Measurements from ENCODE around the gene NAALADL2.

NAALADL2 gene

DNA sequence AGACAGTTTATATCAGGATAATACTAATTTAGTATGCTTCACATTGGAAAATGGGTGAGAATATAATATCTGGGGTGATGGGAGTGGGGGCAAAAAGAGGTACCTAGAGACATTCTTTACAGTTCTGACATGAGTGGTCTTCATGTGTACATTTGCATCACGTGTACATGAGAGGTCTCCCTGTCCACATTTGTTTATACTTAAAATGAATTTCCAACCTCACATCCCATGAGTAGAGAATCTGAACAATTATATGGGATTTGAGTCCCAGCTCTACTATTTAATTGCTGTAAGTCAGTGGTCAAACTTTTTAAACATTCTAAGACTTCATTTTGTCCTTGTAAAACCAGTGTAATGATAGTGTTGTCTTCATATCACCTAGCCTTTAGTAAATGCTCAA lies 408.4 kb downstream of the NAALADL2 start:
- Histone ChIP-seq H3K79me2 (ENCODE audit: control insufficient read depth, insufficient read depth, low read length, poor library complexity) (no peaks in the 10 kb centered on the region), H3K23ac (ENCODE audit: low read length) (no peak overlapping the region), H3K36me3 (ENCODE audit: control insufficient read depth in 1 of 2, insufficient read depth in 2 of 2, low read length in 2 of 2) (no peaks in the 10 kb centered on the region), H3K14ac (ENCODE audit: low read length) (no peak overlapping the region), H3K9me3 (ENCODE audit: insufficient read depth, low read depth, low read length) (no peaks in the 10 kb centered on the region), H3K4me1 (ENCODE audit: control insufficient read depth in 1 of 2, insufficient read depth in 2 of 2, low read length in 2 of 2) (no peaks in the 10 kb centered on the region), H2BK12ac (ENCODE audit: low read length) (no peak overlapping the region), H4K12ac (ENCODE audit: low read depth, low read length) (no peak overlapping the region), H4K91ac (ENCODE audit: low read depth, low read length) (no peak overlapping the region), H3K27me3 (ENCODE audit: insufficient read depth, low read length) (no peaks in the 10 kb centered on the region), H3K27ac (ENCODE audit: low read depth, low read length) (no peak overlapping the region), H3K18ac (ENCODE audit: low read length) (no peak overlapping the region), H2AK5ac (ENCODE audit: low read length) (no peak overlapping the region), H2BK120ac (ENCODE audit: insufficient read depth, low read length, poor library complexity) (no peak overlapping the region), H2BK5ac (ENCODE audit: low read depth, low read length, poor library complexity) (no peak overlapping the region), H3K4ac (ENCODE audit: low read depth, low read length) (no peak overlapping the region), H3K79me1 (ENCODE audit: low read length) (no peaks in the 10 kb centered on the region), H2AFZ (ENCODE audit: insufficient read depth, low read length, poor library complexity) (no peak overlapping the region), H3K9ac (ENCODE audit: low read length) (no peak overlapping the region), H4K8ac (ENCODE audit: low read depth, low read length) (no peak overlapping the region), H3K4me3 (ENCODE audit: low read depth, low read length) (no peak overlapping the region), H3K4me2 (ENCODE audit: low read length) (no peak overlapping the region)
- WGBS (ENCODE audit: extremely low coverage, insufficient coverage, insufficient read length): no CpG with 5 or more reads among the region's 1 CpG
- DNase-seq: no peak

DNA sequence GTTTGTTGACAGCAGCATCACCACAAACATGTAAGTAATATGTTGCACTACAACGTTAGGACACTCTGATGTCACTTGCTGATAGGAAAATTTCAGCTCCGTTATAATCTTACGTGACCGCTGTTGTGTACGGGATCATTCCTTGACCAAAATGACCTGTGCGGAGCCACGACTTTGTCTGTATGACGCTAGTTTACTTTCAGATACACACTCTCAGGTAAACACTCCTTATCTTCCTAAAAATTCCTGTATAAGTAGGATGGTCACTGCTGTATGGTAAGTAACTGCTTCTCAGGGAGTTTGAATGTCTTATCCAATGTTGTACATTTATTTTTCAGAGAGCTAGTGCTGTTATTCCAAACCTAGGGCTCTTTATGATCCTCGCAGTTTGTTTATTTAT lies 410.3 kb downstream of the NAALADL2 start:
- no CpG with 5 or more reads among the region's 9 CpGs for whole genome bisulfite sequencing (ENCODE audit: extremely low coverage, insufficient coverage, insufficient read length)
- no peaks in the 10 kb centered on the region for H3K4me1 ChIP-seq (ENCODE audit: control insufficient read depth in 1 of 2, insufficient read depth in 2 of 2, low read length in 2 of 2)

DNA sequence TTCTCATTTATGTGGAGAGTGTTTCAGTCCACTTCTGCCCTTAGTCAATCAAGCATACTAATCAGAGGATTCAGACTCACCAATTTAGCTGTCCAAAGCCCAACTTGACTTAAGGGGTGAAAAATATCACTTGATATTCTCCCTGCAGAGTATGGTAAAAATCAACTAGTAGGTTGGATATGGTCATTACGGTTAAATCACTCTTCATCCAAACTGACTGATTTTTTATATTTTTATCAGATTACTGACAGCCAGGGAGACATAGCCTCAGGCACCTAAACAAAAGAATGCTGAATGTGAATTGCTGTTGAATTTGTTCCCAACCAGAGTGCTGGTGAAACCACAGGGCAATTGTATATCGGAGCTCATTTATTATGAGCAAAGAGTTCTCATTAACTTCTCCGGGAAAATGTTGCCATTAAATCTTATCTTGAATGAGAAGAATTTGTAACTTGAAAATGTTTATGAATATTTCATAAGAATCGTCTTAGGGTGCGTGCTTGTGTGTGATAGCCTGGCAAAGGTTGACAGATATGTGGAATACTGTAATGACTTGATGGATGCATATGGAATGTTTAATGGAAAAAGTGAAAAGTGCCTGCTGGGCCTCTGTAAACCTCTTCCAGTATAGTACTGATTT lies 411.2 kb downstream of the NAALADL2 start:
- no peak overlapping the region for H4K12ac ChIP-seq (ENCODE audit: low read depth, low read length)
- H2AFZ ChIP-seq (ENCODE audit: insufficient read depth, low read length, poor library complexity): no peak overlapping the region
- H3K79me1 ChIP-seq (ENCODE audit: low read length): no peaks in the 10 kb centered on the region
- H4K8ac ChIP-seq (ENCODE audit: low read depth, low read length): no peak overlapping the region
- H2BK5ac ChIP-seq (ENCODE audit: low read depth, low read length, poor library complexity): no peak overlapping the region
- H4K91ac ChIP-seq (ENCODE audit: low read depth, low read length): no peak overlapping the region
- no peak overlapping the region for H2AK5ac ChIP-seq (ENCODE audit: low read length)
- no peak overlapping the region for H2BK12ac ChIP-seq (ENCODE audit: low read length)
- no peaks in the 10 kb centered on the region for H3K36me3 ChIP-seq (ENCODE audit: control insufficient read depth in 1 of 2, insufficient read depth in 2 of 2, low read length in 2 of 2)
- no peaks in the 10 kb centered on the region for H3K27me3 ChIP-seq (ENCODE audit: insufficient read depth, low read length)
- H3K14ac ChIP-seq (ENCODE audit: low read length): no peak overlapping the region
- no peak overlapping the region for H3K4me2 ChIP-seq (ENCODE audit: low read length)
- no peak overlapping the region for H3K4ac ChIP-seq (ENCODE audit: low read depth, low read length)
- no peaks in the 10 kb centered on the region for H3K79me2 ChIP-seq (ENCODE audit: control insufficient read depth, insufficient read depth, low read length, poor library complexity)
- no peak overlapping the region for H3K23ac ChIP-seq (ENCODE audit: low read length)
- peak; percentile 30 to 62 for DNase-seq
- H3K27ac ChIP-seq (ENCODE audit: low read depth, low read length): no peak overlapping the region
- no peaks in the 10 kb centered on the region for H3K4me1 ChIP-seq (ENCODE audit: control insufficient read depth in 1 of 2, insufficient read depth in 2 of 2, low read length in 2 of 2)
- H3K4me3 ChIP-seq (ENCODE audit: low read depth, low read length): no peak overlapping the region
- no CpG with 5 or more reads among the region's 5 CpGs for WGBS (ENCODE audit: extremely low coverage, insufficient coverage, insufficient read length)
- H3K18ac ChIP-seq (ENCODE audit: low read length): no peak overlapping the region
- no peaks in the 10 kb centered on the region for H3K9me3 ChIP-seq (ENCODE audit: insufficient read depth, low read depth, low read length)
- H3K9ac ChIP-seq (ENCODE audit: low read length): no peak overlapping the region
- H2BK120ac ChIP-seq (ENCODE audit: insufficient read depth, low read length, poor library complexity): no peak overlapping the region

More for the DNA sequence above, 410.3 kb downstream of the NAALADL2 start:
- Histone ChIP-seq H2BK12ac (ENCODE audit: low read length) (no peak overlapping the region), H4K12ac (ENCODE audit: low read depth, low read length) (no peak overlapping the region), H2BK120ac (ENCODE audit: insufficient read depth, low read length, poor library complexity) (no peak overlapping the region), H2AK5ac (ENCODE audit: low read length) (no peak overlapping the region), H3K4ac (ENCODE audit: low read depth, low read length) (no peak overlapping the region), H4K91ac (ENCODE audit: low read depth, low read length) (no peak overlapping the region), H3K4me2 (ENCODE audit: low read length) (no peak overlapping the region), H3K23ac (ENCODE audit: low read length) (no peak overlapping the region), H4K8ac (ENCODE audit: low read depth, low read length) (no peak overlapping the region), H3K14ac (ENCODE audit: low read length) (no peak overlapping the region), H3K9me3 (ENCODE audit: insufficient read depth, low read depth, low read length) (no peaks in the 10 kb centered on the region), H3K79me1 (ENCODE audit: low read length) (no peaks in the 10 kb centered on the region), H3K36me3 (ENCODE audit: control insufficient read depth in 1 of 2, insufficient read depth in 2 of 2, low read length in 2 of 2) (no peaks in the 10 kb centered on the region), H3K27me3 (ENCODE audit: insufficient read depth, low read length) (no peaks in the 10 kb centered on the region), H3K79me2 (ENCODE audit: control insufficient read depth, insufficient read depth, low read length, poor library complexity) (no peaks in the 10 kb centered on the region), H3K27ac (ENCODE audit: low read depth, low read length) (no peak overlapping the region), H2BK5ac (ENCODE audit: low read depth, low read length, poor library complexity) (no peak overlapping the region), H3K9ac (ENCODE audit: low read length) (no peak overlapping the region), H3K4me3 (ENCODE audit: low read depth, low read length) (no peak overlapping the region), H3K18ac (ENCODE audit: low read length) (no peak overlapping the region), H2AFZ (ENCODE audit: insufficient read depth, low read length, poor library complexity) (no peak overlapping the region)
- DNase-seq: peak in 1 of 2 donors; percentile 39

- H2BK12ac ChIP-seq (ENCODE audit: low read length): no peak overlapping the region
- H3K36me3 ChIP-seq (ENCODE audit: control insufficient read depth in 1 of 2, insufficient read depth in 2 of 2, low read length in 2 of 2): no peaks in the 10 kb centered on the region
- H3K4me2 ChIP-seq (ENCODE audit: low read length): no peak overlapping the region
- no peak overlapping the region for H3K9ac ChIP-seq (ENCODE audit: low read length)
- no peaks in the 10 kb centered on the region for H3K79me1 ChIP-seq (ENCODE audit: low read length)
- H2AK5ac ChIP-seq (ENCODE audit: low read length): no peak overlapping the region
- H3K27ac ChIP-seq (ENCODE audit: low read depth, low read length): no peak overlapping the region
- H3K27me3 ChIP-seq (ENCODE audit: insufficient read depth, low read length): no peaks in the 10 kb centered on the region
- no peak overlapping the region for H2AFZ ChIP-seq (ENCODE audit: insufficient read depth, low read length, poor library complexity)
- H3K4ac ChIP-seq (ENCODE audit: low read depth, low read length): no peak overlapping the region
- no peak overlapping the region for H4K8ac ChIP-seq (ENCODE audit: low read depth, low read length)
- H3K4me3 ChIP-seq (ENCODE audit: low read depth, low read length): no peak overlapping the region
- H3K23ac ChIP-seq (ENCODE audit: low read length): no peak overlapping the region
- no peak overlapping the region for H2BK5ac ChIP-seq (ENCODE audit: low read depth, low read length, poor library complexity)
- H3K18ac ChIP-seq (ENCODE audit: low read length): no peak overlapping the region
- H4K91ac ChIP-seq (ENCODE audit: low read depth, low read length): no peak overlapping the region
- no peak overlapping the region for H3K14ac ChIP-seq (ENCODE audit: low read length)
- H4K12ac ChIP-seq (ENCODE audit: low read depth, low read length): no peak overlapping the region
- no peak overlapping the region for H2BK120ac ChIP-seq (ENCODE audit: insufficient read depth, low read length, poor library complexity)
- no peaks in the 10 kb centered on the region for H3K79me2 ChIP-seq (ENCODE audit: control insufficient read depth, insufficient read depth, low read length, poor library complexity)
- no peaks in the 10 kb centered on the region for H3K9me3 ChIP-seq (ENCODE audit: insufficient read depth, low read depth, low read length)
- DNase-seq: no peak
- no peaks in the 10 kb centered on the region for H3K4me1 ChIP-seq (ENCODE audit: control insufficient read depth in 1 of 2, insufficient read depth in 2 of 2, low read length in 2 of 2)
Measured at GRCh38 chr3:175270866-175271265, 411.7 kb downstream of the NAALADL2 start.

Measured in trophoblast cell (in vitro differentiated cells and primary cell).